VCaP (cell line): ENCODE results near the gene PPARGC1A.

Experiments used
- H3K27ac ChIP-seq: fragments of 450-650 bp; 2 replicates; pipeline ENCODE4 v1.5.1; 2017
- TF ChIP-seq, protein P1 (sequence below): fragments of 450-650 bp; conservative IDR thresholded peaks from 2 replicates; pipeline ENCODE4 v1.5.1; 2017; ENCODE audit warnings: mild to moderate bottlenecking, moderate library complexity

PPARGC1A gene

GRCh38 chr4:23878246-23878891 lies 11.5 kb downstream of the PPARGC1A start:
- no peak overlapping the region for H3K27ac ChIP-seq
- TF ChIP-seq, protein P1, sequence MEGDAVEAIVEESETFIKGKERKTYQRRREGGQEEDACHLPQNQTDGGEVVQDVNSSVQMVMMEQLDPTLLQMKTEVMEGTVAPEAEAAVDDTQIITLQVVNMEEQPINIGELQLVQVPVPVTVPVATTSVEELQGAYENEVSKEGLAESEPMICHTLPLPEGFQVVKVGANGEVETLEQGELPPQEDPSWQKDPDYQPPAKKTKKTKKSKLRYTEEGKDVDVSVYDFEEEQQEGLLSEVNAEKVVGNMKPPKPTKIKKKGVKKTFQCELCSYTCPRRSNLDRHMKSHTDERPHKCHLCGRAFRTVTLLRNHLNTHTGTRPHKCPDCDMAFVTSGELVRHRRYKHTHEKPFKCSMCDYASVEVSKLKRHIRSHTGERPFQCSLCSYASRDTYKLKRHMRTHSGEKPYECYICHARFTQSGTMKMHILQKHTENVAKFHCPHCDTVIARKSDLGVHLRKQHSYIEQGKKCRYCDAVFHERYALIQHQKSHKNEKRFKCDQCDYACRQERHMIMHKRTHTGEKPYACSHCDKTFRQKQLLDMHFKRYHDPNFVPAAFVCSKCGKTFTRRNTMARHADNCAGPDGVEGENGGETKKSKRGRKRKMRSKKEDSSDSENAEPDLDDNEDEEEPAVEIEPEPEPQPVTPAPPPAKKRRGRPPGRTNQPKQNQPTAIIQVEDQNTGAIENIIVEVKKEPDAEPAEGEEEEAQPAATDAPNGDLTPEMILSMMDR: no peak

DNA sequence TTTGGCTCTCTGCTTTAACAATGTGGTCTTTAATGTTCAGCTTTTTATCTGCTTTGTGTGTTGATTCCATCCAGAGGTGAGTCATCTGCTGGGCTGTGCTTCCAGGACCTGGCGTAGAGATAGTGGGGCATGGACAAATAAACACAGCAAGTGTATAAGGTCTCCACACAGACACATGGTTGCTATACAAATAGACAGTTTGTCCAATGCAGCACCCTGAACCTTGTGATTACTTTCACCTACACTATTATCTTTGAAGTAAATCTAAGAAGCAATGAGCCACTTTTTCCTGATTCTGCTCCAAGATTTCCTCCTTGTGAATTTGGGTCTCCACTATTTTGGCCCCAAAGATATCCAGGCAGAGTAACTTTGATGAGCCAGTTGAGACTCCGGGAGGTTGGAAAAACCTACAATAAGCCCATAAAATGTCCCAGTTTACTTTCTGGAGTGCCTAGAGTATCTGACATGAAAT lies 12.1 kb downstream of the PPARGC1A start:
- no peak overlapping the region for H3K27ac ChIP-seq

GRCh38 chr4:23876418-23877089 lies 13.3 kb downstream of the PPARGC1A start:
- TF ChIP-seq, protein P1: no peak
- H3K27ac ChIP-seq: no peak overlapping the region

More for the DNA sequence above, 12.1 kb downstream of the PPARGC1A start:
- TF ChIP-seq, protein P1: no peak

DNA sequence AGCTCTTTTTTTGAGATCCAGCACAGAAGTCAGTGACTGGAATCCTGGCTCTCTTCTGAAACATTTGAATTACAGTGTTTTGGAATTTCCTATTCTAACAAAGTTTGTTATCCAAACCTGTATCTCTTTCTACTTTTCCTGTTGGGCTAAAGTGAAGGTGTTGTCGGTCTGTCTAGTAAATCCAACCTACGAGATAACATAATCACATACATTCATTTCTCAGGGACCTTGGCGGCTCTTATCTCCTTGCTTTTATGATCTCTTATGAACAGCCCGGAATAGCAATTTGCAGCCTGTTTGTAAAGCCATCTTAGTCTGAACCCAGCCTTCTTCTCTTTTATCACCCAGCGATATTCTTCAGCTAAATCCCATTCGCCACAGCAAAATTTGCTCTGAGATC lies 14.5 kb downstream of the PPARGC1A start:
- TF ChIP-seq, protein P1: no peak
- H3K27ac ChIP-seq: no peak overlapping the region

GRCh38 chr4:23874536-23874901 lies 15.3 kb downstream of the PPARGC1A start:
- TF ChIP-seq, protein P1: no peak
- H3K27ac ChIP-seq: no peak overlapping the region

DNA sequence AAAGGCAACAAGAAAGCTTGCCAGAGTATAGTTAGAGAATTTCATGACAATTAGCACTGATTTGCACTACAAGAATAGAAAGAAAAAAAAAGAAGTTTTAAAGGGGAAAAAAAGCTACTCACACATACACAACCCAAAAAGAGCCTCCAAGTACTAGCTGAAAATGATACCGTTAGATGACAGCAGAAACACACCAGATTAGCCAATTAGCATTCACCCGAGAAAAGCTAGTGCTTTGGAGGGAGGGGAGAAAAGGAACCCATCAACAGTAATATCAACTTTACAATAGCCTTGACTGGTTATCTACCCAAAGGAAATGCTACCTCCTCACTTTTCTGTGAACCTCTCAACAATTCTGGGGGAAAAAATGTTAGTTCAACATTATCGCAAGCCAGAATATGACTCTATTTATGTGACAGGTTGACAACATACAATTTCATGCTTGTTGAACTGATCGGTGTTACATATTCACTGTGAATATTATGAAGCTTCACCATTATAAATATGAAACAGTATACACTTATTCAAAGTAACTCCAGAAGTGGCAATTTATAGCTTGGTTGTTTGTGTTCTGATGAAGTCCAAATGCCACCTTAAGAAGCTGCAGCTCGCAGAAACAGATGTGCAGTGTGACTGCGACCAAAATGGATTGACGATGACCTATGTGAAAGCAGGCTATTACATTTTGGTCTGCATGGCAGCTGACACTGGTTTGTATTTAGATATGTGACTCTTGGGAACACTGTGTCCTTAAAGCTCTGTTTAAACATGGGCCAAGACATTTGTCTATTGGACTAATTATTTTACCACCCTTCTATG lies 15.9 kb downstream of the PPARGC1A start:
- TF ChIP-seq, protein P1: no peak
- H3K27ac ChIP-seq: no peak overlapping the region

GRCh38 chr4:23871426-23871825 lies 18.4 kb downstream of the PPARGC1A start:
- TF ChIP-seq, protein P1: no peak
- no peak overlapping the region for H3K27ac ChIP-seq
